Hepatocyte (in vitro differentiated cells): ENCODE results near the gene KRTAP3-2. TPM values are rescaled to one million over a fixed set of nuclear protein-coding genes. Genes with fewer than 3 reads are reported as not detected.

ENCODE experiments used
- DNase-seq: peaks from one replicate; pipeline ENCODE4 v3.0.0-alpha.2; 2016; ENCODE audit warnings: low spot score
- H2AFZ ChIP-seq: fragments of 200-600 bp; sonication (generic); 2 replicates; pipeline ENCODE4 v1.6.0; 2016; ENCODE audit warnings: antibody characterized with exemption, mild to moderate bottlenecking
- H3K27ac ChIP-seq: fragments of 200-600 bp; sonication (generic); 2 replicates; pipeline ENCODE4 v1.5.1; 2016; ENCODE audit warnings: mild to moderate bottlenecking
- H3K27me3 ChIP-seq: fragments of 200-600 bp; sonication (generic); 2 replicates; pipeline ENCODE4 v1.6.1; 2016
- H3K36me3 ChIP-seq: fragments of 200-600 bp; sonication (generic); replicated peaks from 2 replicates; pipeline ENCODE4 v1.5.1; 2016; ENCODE audit warnings: low read depth; ENCODE audit not compliant: insufficient read depth
- H3K4me1 ChIP-seq: fragments of 200-600 bp; sonication (generic); 2 replicates; pipeline ENCODE4 v1.5.1; 2016; ENCODE audit warnings: mild to moderate bottlenecking, moderate library complexity; ENCODE audit not compliant: insufficient read depth
- H3K4me2 ChIP-seq: fragments of 200-600 bp; sonication (generic); 2 replicates; pipeline ENCODE4 v1.6.0; 2016
- H3K4me3 ChIP-seq: fragments of 200-600 bp; sonication (generic); 2 replicates; pipeline ENCODE4 v1.5.1; 2016; ENCODE audit warnings: mild to moderate bottlenecking
- H3K79me2 ChIP-seq: fragments of 200-600 bp; sonication (generic); 2 replicates; pipeline ENCODE4 v1.6.0; 2017; ENCODE audit warnings: mild to moderate bottlenecking
- H3K9me2 ChIP-seq: fragments of 200-600 bp; sonication (generic); replicated peaks from 2 replicates; pipeline ENCODE4 v1.6.0; 2017; ENCODE audit warnings: mild to moderate bottlenecking; ENCODE audit not compliant: insufficient read depth
- H3K9me3 ChIP-seq: fragments of 200-600 bp; sonication (generic); 2 replicates; pipeline ENCODE4 v1.5.1; 2016; ENCODE audit warnings: low read depth, mild to moderate bottlenecking
- H4K20me1 ChIP-seq: fragments of 200-600 bp; sonication (generic); 2 replicates; pipeline ENCODE4 v1.6.0; 2016; ENCODE audit warnings: mild to moderate bottlenecking; ENCODE audit not compliant: insufficient read depth, poor library complexity, severe bottlenecking
- CTCF ChIP-seq: fragments of 200-600 bp; sonication (generic); IDR thresholded peaks from 2 replicates; pipeline ENCODE4 v1.5.1; 2016; ENCODE audit warnings: antibody characterized with exemption, mild to moderate bottlenecking; ENCODE audit not compliant: poor library complexity
- EZH2 ChIP-seq: fragments of 200-600 bp; sonication (generic); IDR thresholded peaks from 2 replicates; pipeline ENCODE4 v1.6.1; 2016; ENCODE audit warnings: antibody characterized with exemption, mild to moderate bottlenecking, borderline replicate concordance
- EZH2phosphoT487 ChIP-seq: fragments of 200-600 bp; sonication (generic); IDR thresholded peaks from one replicate; pipeline ENCODE4 v1.6.1; 2018; ENCODE audit warnings: antibody characterized with exemption, mild to moderate bottlenecking, low read depth, moderate library complexity; ENCODE audit not compliant: unreplicated experiment, severe bottlenecking
- WGBS: methylation state at CpG from one replicate; pipeline ENCODE4 v1.1.6; 2016; ENCODE audit warnings: low lambda C conversion rate; ENCODE audit errors: missing lambda C conversion rate; 5-methylcytosine and 5-hydroxymethylcytosine counted together
- polyA plus RNA-seq: library from polyadenylated mRNA; unstranded; fragments of >200 nt; fragmentation: Nextera tagmentation; extraction: Ambion mirVana; gene quantifications from 2 replicates; pipeline ENCODE4 v1.2.1, GENCODE V29; 2016
- total RNA-seq: library from RNA; depleted of rRNA; stranded (reverse); fragments of >200 nt; gene quantifications from 2 replicates; pipeline ENCODE4 v1.2.3, GENCODE V29; 2014

Gene KRTAP3-2
- total and polyA plus RNA-seq, 2 experiments from 2014 or later: not detected

- Histone ChIP-seq H3K79me2 (no peaks in the 10 kb centered on the region), H2AFZ (peak overlapping the region; percentile 8), H3K27ac (no peak overlapping the region), H3K4me3 (no peak overlapping the region), H3K36me3 (no peaks in the 10 kb centered on the region), H3K27me3 (no peaks in the 10 kb centered on the region), H3K4me2 (peak overlapping the region; percentile 47), H3K9me2 (no peaks in the 10 kb centered on the region), H3K4me1 (peaks cover 6% of the 10 kb centered on the region), H3K9me3 (no peaks in the 10 kb centered on the region), H4K20me1 (no peaks in the 10 kb centered on the region)
- TF ChIP-seq EZH2phosphoT487 (no peak), CTCF (no peak), EZH2 (no peak)
- WGBS: 67% methylated on average over 5 of the region's 5 CpGs
- DNase-seq: no peak
Observed at GRCh38 chr17:40981115-40981514, 18.6 kb downstream of the KRTAP3-2 start.

DNA sequence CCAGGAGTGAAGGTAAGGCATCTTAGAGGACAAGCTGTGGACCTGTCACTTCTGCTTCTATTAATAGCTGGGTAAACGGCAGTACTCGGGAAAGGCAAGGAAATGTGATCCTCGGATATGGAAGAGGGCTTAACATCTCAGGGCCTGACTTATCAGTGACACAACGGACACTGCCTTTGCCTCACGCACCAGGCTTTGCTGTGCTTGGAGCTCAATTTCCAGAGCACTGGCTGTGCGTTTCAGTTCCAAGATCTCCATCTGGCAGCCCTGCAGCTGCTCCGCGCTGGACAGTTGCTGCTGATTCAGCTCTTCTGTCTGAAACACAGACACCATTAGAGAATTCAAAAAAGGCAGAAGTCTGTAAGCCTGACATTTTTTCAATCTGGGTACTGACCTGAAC is 19.1 kb downstream of the KRTAP3-2 start:
- peaks cover 6% of the 10 kb centered on the region for H3K4me1 ChIP-seq
- no peaks in the 10 kb centered on the region for H3K79me2 ChIP-seq
- H3K27me3 ChIP-seq: no peaks in the 10 kb centered on the region
- H4K20me1 ChIP-seq: no peaks in the 10 kb centered on the region
- H3K36me3 ChIP-seq: no peaks in the 10 kb centered on the region
- H3K27ac ChIP-seq: no peak overlapping the region
- H2AFZ ChIP-seq: peak overlapping the region; percentile 8
- DNase-seq: peak; percentile 50
- H3K4me3 ChIP-seq: no peak overlapping the region
- no peak for TF ChIP-seq EZH2
- TF ChIP-seq CTCF: no peak
- TF ChIP-seq EZH2phosphoT487: no peak
- no peaks in the 10 kb centered on the region for H3K9me2 ChIP-seq
- H3K9me3 ChIP-seq: no peaks in the 10 kb centered on the region
- H3K4me2 ChIP-seq: peak overlapping the region; percentile 47
- 13% methylated on average over 8 of the region's 8 CpGs for WGBS

- H3K79me2 ChIP-seq: no peaks in the 10 kb centered on the region
- no peak overlapping the region for H3K27ac ChIP-seq
- H3K9me3 ChIP-seq: no peaks in the 10 kb centered on the region
- peaks cover 6% of the 10 kb centered on the region for H3K4me1 ChIP-seq
- no peaks in the 10 kb centered on the region for H3K36me3 ChIP-seq
- WGBS: 69% methylated on average over 3 of the region's 3 CpGs
- no peak for TF ChIP-seq EZH2
- TF ChIP-seq EZH2phosphoT487: no peak
- TF ChIP-seq CTCF: no peak
- H4K20me1 ChIP-seq: no peaks in the 10 kb centered on the region
- no peaks in the 10 kb centered on the region for H3K9me2 ChIP-seq
- no peaks in the 10 kb centered on the region for H3K27me3 ChIP-seq
- no peak for DNase-seq
- no peak overlapping the region for H3K4me3 ChIP-seq
- peak overlapping the region; percentile 47 for H3K4me2 ChIP-seq
- H2AFZ ChIP-seq: no peak overlapping the region
Observed at GRCh38 chr17:40980117-40980516, 19.6 kb downstream of the KRTAP3-2 start.

- no peaks in the 10 kb centered on the region for H3K9me3 ChIP-seq
- H2AFZ ChIP-seq: no peak overlapping the region
- H3K4me3 ChIP-seq: no peak overlapping the region
- WGBS: 84% methylated on average over 13 of the region's 13 CpGs
- H3K27me3 ChIP-seq: no peaks in the 10 kb centered on the region
- H3K4me2 ChIP-seq: no peak overlapping the region
- H3K36me3 ChIP-seq: no peaks in the 10 kb centered on the region
- no peaks in the 10 kb centered on the region for H4K20me1 ChIP-seq
- H3K27ac ChIP-seq: no peak overlapping the region
- H3K9me2 ChIP-seq: no peaks in the 10 kb centered on the region
- TF ChIP-seq CTCF: no peak
- TF ChIP-seq EZH2: no peak
- TF ChIP-seq EZH2phosphoT487: no peak
- H3K4me1 ChIP-seq: peaks cover 6% of the 10 kb centered on the region
- DNase-seq: no peak
- H3K79me2 ChIP-seq: no peaks in the 10 kb centered on the region
Observed at GRCh38 chr17:40978575-40979151, 21.0 kb downstream of the KRTAP3-2 start.
